Activated CD4-positive, alpha-beta T cell treated with anti-CD3 and anti-CD28 coated beads, Interleukin-2, amount 50 U/mL, for 24 hours (primary cell): ENCODE data around the gene KCNAB2.

Experiments used
- DNase-seq, 2 donors: peaks; one replicate each; pipeline ENCODE4 v3.0.0-alpha.2; 2020; ENCODE audit warnings: low read depth in 1 of 2, low spot score in 1 of 2

Gene KCNAB2

DNA sequence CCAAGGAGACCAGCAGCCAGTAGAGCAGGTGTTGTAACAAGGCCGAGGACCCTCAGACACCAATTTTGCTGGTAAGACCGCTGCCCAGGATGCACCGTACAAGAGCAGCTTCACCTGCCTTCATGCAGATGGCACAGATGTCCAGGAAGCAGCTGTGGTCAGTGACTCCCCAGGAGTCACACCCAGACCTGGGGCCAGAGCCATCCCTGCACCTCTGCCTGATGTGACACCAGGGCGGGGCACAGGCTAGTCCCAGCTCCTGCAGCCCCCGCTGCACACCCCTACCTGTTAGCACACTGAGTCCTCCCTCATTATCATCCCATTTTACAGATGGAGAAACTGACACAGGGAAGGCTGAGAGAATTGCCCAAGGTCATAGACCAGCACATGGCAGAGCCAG is 16.3 kb upstream of the KCNAB2 start:
- no peak for DNase-seq

DNA sequence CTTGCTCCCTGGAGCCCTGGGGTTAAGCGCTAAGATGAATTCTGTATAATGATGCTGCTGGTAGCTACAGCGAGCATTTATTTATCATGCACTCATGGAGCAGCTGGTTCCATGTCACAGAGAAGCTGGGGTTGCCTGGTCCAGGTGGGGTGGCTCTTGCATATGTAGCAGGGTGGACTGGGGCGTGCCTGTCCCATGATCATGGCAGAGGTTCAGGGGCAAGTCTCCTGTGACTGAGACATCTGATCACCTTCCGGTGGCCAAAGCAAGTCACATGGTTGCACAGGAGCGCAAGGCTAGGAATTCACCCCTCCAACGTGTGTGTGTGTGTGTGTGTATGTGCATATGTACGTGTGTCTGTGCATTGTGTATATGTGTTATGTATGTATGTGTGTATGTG is 15.6 kb upstream of the KCNAB2 start:
- DNase-seq = no peak

DNA sequence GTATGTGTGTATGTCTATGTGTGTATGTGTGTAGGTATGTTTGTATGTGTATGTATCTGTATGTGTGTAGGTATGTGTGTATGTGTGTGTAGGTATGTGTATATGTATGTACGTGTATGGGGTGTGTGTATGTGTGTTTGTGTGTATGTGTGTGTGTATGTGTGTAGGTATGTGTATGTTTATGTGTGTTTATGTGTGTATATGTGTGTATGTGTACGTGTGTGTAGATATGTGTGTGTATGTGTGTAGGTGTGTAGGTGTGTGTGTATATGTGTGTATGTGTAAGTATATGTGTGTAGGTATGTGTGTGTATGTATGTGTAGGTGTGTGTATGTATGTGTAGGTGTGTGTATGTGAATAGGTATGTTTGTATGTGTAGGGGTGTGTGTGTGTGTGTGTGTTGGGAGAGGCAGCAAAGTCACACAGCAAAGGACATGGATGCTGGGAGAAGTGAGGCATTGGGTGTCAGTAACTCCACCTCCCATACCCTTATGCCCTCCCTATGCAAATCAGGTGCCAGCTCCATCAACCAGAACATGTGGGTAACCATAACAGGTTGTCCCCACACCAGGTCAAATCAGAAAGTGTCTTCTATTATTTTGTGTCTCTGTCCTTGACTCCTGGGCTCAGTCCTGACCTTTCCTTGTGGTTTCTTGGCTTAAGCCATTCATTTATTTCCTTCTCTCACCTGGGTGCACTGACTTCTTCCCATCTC is 15.0 kb upstream of the KCNAB2 start:
- no peak for DNase-seq

DNA sequence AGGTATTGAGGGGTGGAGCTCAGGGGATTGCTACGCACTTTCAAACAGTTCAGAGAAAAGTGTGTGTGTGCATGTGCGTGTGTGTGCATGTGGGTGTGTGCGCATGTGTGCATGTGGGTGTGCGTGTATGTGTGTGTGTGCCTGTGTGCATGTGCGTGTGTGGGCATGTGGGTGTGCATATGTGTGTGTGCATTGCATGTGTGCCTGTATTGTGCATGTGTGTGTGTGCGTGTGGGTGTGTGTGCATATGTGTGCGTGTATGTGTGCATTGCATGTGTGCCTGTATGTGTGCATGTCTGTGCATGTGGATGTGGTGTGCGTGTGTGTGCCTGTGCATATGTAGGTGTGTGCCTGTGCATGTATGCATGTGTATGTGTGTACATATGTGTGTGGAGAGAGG is 12.6 kb upstream of the KCNAB2 start:
- DNase-seq = no peak

DNA sequence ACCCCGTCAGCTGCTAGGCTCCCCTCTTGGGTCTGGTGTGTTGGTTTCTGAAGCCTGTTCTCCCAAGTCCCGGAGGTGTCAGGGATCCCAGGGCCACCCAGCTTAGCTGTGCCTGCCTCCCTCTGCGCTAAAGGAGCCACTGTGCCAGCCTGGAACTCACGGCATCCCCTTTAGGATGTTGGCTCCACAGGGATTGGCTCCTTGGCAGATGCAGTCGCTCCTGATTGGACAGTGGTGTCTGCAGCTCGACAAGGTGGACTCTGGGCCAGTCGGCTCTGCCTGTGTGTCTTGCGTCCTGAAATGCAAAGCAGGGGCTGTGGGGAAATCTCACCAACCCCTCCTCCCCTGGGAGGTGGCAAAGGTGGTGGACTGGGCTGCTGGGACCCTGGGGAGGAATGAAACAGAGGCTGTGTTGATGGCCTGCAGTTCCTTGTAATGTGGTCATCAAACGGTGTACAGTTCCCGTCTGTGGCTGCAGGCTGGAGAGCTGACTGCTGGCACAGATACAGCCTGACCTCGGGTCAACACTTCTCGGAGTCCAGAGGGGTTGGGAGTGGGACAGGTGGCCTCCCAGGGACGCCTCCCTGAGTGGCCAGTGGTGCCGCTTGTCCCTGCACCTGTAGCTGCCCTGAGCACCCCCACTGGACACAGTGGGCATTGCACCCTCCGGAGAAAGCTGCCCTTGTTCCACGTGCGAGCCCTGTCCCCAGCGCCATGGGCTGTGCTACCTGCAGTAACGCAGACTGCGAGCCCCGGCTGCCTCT is 11.5 kb upstream of the KCNAB2 start:
- peak in 1 of 2 donors; percentile 7 for DNase-seq

DNA sequence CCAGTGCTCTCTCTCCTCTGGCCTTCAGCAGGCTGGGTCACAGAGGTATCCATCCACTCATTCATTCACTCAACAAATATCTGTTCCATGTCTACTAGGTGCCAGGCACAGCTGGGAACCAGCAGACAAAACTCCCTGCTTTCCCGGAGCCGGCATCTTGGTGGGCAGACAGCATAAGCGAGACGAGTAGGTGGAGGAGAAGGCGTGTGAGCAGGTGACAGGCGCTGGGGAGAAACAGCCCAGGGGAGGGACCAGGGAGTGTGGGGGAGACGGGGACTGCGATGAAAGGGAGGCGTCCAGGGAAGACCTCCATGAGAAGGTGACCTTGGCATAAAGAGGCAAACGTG is 11.0 kb upstream of the KCNAB2 start:
- no peak for DNase-seq

DNA sequence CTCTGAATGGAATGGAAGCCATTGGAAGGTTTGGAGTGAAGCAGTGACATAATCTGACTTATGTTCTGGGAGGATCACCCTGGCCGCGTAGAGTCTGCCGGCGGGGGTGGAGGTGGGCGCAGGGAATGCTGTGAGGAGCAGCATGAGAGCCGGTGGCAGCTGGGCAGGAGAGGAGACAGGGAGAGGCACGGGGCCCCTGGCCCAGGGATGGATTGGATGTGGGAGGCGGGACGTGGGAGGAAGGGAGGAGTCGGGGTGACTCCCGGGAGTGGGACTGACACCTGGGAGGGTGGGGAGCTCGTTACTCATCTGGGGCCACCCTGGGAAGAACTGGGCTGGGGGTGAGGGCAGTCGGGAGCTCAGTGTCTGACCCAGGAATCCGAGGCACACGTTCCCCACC is 10.4 kb upstream of the KCNAB2 start:
- DNase-seq = no peak

DNA sequence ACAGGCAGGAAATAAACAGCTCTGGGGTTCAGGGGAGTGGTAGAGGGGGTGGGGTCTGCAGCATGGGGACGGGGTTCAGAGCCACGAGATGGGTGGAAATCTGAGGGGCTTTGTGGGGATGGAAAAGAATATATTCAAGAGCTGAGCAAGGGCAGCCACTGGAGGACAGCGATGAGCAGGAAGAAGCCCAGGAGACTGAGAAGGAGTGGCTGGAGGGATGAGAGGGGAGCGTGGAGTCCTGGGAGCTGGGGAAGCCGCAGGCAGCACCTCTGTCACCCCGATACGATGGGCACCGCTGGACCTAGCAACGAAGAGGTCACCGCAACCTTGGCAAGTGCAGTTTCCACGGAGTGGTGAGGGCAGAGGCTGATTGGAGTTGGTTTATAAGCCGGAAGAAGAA is 10.0 kb upstream of the KCNAB2 start:
- DNase-seq = no peak

DNA sequence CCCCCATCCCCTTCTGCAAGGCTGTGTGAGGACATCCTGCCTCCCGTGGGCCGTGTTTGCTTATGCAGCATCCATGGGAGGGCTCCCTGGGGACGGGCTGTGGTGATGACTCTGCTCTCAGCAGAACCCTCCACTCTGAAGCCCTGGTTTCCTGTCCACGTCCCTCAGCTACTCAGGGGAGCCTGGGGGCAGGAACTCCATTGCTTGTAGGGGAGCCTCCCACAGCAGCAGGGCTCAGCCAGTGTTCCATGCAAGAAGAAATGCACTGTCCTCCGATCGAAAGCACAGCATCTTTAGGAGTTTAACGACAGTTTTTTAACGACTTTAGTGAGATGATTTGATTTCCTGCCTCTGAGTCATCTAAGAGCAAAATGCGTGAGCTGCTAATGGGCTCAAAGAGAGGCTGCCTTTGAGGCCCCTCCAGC is 8.3 kb upstream of the KCNAB2 start:
- no peak for DNase-seq

DNA sequence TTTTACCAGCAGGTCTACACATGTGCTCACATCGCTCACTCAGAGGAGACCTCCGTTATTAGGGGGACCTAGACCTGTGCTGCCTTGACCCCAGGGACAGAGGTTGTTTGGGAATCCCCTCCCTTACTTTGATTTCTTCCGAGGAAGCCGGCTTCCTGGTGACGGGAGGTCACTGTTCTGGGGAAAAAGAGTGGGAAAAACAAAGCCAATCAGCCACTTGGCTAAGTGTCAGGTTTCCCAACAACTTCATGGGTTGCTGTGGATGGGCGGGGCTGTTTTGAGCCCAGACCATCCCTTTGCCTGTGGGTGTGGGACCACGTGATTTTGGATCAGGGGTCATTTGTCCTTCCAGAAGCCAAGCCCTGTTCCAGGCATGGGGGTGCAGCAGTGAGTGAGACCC is 7.1 kb upstream of the KCNAB2 start:
- DNase-seq = no peak

DNA sequence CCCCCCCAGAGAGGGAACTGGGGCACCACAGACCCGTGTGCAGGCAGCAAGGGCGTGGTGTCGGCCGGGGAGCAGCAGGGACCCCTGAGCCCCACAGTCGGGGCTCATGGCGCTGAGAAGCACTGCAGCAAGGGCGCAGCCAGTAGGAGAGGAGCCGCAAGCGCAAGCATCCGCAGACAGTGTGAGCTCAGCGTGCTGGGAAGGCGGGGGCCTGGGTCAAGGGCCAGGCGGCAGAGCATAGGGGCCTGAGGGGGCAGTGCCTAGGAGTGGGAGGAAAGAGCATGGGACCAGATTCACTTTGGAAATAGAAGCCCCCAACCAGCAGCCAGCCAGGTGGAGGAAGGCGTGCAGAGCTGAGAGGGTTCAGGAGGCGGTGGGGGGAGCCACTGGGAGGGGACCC is 6.7 kb upstream of the KCNAB2 start:
- DNase-seq = no peak

DNA sequence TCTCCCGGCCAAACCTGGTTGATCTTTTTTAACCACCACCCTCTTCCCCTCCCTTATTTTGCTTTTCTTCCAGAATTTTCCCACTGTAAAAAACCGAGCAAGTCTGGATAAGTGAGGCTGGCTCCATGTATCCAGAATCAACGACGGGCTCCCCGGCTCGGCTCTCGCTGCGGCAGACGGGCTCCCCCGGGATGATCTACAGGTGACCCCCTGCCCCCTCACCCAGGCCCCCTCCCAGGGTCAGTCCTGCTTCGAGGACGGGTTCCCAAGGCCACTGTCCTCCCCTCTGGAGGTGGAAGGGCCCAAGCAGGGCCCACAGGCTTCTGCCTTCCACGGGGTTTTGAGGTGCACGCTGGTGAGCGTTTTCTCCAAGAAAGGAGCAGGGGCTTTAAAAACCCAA is 5.2 kb upstream of the KCNAB2 start:
- DNase-seq = no peak

DNA sequence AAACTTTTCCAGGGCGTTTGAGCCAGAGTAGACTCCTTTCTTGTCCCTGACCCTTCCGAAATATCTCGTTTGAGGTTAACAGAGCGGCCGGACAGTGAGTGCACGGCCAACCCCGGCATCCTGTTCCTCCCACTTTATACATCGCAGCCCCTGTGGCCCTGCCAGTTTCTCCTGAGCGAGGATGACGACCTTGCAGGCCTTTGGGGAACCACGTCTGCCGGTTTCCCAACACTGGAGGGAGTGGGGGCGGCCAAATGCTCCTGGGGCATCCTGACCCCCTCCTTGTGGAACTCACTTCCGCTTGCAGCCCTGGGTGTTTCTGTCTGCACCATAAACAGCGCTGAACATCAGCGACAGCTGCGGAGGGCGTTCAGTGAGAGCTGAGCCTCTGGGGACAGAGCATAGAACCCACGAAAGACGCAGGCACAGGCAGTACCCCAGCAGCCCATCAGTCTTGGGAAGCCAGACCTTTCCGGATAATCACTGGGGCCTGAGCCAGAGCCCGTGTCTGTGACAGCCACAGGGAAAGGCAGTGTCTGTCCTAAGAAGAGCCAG is 4.8 kb upstream of the KCNAB2 start:
- no peak for DNase-seq

DNA sequence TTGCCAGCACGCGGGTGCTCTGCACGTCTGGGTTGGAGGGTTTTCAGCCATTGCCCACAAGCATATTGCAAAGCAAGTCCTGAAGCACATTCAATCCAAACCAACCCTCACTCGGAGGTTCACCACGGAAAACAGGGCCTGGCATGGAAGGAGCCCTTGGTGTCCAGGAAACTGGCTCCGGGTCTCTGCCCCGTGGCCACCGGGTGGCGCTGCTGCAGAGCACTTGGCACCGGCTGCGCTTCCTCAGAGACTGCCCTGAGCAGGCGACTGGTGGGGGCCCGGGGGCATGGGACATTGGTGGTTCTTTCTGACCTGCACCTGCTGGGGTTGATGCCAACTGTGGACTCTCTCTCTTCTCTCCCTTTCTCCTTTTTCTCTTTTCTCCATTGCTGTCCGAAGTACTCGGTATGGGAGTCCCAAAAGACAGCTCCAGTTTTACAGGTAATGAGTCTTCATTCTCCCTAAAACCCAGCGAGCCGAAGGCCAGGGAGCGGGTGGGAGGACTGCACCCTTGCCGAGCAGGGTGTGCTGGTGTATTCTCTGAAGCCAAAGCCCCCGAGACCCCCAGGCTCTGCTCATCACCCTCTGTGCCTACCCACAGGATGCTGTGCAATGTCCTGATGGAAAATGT is 4.1 kb upstream of the KCNAB2 start:
- no peak for DNase-seq

DNA sequence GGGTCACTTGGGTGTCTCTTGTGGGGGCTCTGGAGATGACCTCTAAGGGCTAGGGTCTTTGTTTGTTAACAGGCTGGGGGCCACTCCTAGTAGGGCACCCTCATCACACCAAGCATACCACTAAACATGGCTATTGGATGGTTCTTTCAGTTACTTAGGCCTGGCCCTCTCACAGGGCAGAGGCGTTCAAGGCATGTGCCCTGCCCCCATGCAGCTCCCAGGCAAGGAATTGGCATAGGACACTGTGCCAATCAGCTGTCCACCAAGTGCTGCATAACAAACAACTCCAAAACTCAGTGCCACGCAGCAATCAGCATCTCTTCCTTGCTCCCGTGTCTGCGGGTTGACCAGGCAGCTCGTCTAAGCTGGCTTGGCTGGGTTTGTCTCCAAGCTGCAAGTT is 2.1 kb upstream of the KCNAB2 start:
- DNase-seq = no peak

DNA sequence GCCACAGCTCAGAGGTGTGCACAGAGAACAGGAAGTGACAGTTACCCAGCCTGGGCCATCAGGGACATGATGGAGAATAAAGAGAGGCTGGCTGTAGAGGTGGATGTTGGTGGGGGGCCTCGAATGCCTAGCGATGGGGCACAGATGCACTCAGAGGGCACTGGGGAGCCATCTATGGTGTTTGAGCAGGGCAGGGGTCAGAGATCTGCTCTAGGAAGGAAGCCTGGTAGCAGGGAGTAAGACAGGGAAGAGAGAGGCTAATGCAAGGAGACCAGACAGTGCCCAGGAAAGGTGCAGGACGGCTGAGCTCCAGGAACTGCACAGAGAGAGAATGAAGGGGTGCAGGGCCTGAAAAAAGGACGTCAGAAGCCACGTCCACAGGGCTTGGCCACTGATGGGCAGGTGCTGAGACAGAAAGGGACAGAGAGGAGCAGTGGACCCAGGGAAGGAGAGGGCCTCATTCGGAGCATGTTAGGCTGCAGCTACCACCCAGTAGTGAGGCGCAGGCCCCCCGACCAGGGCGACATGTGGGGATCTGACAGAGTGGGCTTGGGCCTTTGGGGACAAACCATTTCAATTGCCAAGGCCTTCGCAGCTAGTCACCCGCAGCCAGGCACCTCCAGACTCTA is 1.1 kb upstream of the KCNAB2 start:
- DNase-seq = no peak

DNA sequence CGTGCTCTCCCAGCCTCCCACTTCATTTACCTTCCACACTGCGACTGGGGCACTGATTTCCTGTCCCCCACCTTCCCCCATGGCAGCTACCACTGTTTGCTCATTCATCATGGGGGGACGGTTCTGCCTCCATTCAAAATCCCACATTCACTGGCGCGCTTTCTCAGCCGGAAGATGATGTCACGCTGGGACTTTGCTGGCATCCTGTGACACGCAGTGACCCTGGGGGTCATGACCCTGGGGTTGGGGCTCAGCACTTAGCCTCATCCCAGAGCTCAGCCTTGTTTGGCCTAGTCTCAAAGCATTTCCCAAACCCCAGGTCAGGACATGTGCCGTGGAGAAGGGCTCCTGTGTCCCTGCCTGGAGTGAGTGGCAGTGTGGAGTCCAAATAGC is 582 bp upstream of the KCNAB2 start:
- DNase-seq = no peak

DNA sequence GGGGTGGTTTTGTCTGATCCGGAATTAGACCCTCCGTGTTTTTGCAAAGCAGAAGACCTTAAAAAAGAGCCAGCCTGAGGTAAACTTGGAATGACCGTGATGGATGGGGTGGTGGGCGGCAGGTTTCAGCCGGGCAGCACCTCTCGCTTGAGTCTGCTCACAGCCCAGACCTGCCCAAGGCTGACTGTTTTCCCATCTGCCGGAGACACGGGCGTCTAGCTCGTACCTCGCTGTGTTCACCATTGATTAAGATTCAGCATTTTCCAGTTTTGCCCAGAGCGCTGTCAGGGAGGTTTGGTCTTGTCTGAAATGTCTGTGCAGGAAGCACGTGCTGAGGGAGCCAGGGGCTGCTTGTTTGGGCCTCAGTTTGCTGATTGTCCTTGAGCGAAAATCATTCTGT is 591 bp downstream of the KCNAB2 start:
- no peak for DNase-seq

DNA sequence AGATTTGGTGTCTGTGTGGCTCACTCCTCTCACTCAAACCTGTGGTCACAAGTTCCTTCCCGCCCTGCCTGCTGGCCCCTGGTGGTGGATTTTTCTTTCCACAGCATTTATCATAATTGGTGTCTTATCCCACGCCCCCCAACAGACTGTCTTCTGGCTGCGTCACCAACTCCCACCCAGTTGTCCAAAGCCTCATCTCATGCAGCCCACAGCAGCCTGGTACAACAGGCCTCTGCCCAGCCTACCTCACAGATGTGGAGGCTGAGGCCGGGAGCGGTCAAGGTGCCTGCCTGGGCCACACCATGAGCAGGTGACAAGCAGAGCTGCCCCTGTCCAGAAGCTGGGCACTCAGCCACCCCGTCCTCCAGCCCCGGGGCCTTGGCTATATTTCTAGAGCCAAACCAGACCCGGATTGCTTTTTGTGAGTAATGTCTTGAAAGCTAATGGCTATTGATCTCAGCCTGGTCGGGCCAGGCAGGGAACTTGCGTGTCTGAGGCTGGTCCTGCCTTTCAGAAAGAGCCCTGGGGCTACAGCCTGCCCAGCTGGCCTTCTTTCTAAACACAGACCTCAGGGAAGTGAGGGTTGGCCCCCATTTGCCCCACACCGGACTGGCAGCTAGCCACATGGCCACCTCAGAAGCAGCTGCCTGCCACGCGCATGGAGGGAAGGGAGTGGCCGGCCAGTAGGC is 2.6 kb downstream of the KCNAB2 start:
- DNase-seq = no peak

DNA sequence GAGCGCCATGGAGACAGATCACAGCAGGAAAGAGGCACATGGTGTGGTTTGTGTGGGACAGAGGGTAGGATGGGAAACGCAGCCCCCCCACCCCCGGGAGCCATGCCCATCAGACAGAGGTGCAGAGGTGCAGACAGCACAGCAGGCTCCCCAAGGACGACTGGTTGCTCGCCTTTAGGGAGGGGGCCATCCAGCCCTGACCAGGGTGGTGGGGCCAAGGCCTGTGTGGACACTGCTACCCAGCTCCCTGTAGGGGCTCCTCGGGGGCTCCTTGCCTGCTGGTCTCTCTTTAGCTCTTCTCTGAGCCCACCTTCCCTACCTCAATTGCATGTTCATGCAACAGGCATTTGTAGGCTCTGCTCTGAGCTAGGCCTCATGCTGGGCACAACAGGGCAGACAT is 3.7 kb downstream of the KCNAB2 start:
- DNase-seq = no peak

DNA sequence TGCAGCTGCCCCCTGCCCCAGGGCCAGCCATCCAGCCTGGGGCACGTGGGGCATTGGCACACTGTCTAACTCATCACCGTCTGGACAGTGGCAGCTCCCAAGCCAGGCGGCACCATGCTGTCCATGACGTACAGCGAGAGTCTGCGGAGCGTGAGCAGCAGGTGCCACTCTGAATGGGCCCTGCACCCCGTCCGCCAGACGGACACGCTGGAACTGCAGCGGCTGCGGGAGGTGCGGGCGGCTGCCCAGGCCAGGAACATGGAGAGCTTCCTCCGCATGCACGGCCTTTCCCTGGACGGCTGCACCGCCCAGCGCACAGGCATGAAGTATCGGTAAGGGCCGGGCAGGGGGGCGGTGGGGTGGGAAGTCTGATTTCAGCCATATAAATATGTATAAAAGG is 5.7 kb downstream of the KCNAB2 start:
- no peak for DNase-seq
